ENCODE measurements around the gene SMC6. TPM values are rescaled to one million over a fixed set of nuclear protein-coding genes. Genes with fewer than 3 reads are reported as not detected.

Gene SMC6
- total RNA-seq, 1 donor: 3.8 TPM

DNA sequence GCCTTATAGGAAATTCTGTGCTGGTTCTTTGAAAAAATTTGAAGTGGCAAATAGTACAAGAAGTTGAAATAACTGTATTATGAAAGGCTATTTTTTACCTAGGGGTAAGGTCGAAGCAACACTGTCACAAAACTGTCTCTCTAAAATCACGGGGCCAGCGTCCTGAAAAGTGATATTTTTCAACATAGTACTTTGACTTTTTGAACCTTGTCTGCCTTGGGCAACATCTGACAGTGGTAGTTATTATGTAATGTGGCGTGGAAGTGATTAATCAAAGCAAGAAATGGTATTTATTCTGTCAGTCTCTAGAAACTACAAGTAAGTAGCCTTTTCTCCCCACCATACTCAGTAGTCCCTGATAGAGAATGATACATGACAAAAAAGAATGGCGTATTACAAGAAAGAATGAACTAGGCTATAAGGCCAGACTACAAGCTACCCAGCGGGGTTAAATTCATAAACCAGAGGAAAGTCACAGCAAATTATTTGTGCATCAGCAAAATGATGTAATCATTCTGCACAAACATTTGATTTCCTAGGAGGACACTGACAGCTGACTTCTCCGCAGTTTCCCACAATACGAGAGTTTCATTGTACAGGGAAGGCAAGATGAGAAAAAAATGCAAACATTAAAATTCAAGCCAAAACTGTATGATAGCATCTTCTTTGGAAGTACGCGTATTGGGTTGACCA is 10.2 kb upstream of the SMC6 start:
- no peak for DNase-seq (ENCODE audit: low read depth in 2 of 3, low spot score in 2 of 3)

DNA sequence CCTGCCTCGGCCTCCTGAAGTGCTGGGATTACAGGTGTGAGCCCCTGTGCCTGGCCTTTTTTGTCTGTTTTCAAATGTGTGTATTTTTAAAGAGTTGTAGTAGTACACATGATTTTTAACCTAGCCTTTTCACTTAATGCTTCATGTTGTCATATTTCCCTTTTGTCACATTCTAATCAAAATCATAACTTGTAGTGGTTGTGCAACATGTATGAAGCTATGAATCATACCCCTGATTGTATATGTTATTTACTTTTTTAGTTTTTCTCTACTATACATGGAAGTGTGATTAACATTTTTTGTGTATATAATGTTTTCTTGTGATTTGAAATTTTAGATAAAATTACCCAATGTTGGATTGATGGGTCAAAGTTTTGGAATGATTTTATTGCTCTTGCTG is 8.8 kb upstream of the SMC6 start:
- no peak for DNase-seq (ENCODE audit: low read depth in 2 of 3, low spot score in 2 of 3)

DNA sequence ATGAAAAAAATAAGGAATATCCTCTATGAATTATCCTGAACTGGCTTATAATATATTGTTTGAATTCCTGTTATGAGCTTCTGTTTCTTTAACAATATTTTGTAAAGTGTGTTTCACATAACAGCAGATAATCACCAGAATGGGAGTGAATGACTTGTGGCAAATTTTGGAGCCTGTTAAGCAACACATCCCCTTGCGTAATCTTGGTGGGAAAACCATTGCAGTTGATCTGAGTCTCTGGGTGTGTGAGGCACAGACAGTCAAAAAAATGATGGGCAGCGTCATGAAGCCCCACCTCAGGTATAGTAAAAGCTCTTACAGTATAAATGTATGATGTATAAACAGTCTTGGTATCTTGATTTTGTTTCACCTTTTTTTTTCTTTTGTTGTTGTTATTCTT is 6.2 kb upstream of the SMC6 start:
- DNase-seq (ENCODE audit: low read depth in 2 of 3, low spot score in 2 of 3): no peak

DNA sequence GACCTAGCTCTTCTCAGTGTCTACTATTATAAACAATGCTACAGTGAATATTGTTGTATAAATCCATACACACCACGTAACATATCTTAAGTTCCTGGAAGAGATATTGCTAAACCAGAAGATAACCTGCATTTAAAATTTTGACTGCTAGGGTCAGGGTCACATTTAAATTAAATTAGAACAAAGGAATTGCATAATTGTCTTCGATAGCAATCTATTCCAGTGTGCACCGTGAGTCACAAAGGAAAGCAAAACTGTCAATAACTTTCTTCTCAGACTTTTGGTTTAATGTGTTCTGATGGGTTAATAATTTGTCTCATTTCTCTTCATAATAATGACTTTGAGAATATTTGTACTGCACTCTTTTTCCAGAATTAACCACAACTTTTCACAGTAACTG is 4.5 kb upstream of the SMC6 start:
- DNase-seq (ENCODE audit: low read depth in 2 of 3, low spot score in 2 of 3): no peak

DNA sequence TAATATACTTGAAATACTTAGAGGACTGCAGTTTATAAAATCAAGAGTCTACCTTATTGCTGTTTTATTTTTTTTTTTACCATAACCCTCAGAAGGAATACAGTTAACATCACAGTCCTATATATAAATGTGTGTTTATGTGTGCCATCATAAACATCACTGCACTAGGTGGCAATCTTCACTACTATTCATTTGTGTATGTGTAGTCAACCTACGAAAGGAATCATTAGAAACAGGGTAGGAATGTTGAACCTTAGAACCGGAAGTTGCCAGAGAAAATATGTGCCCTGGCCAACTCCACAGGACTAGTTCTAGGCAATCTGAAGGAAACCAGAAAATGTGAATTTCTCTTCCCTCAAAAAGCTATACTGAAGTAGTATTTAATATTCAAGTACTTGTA is 3.7 kb upstream of the SMC6 start:
- DNase-seq (ENCODE audit: low read depth in 2 of 3, low spot score in 2 of 3): no peak

DNA sequence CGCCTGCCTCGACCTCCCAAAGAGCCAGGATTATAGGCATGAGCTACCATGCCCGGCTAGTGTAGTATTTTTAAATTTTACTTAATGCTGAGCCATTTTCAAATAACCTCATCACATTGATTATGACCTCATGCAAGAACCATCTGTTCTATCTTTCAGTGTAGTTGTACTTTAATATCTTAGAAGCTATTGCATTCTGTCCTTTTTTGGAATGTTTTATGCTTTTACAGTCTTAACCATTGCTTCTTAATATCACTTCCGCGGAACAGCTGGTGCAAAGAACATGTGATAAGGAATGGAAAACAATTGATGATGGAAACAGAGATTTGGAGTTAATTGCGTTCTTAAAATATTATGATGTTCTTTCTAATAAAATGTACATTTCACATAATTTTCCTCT is 3.1 kb upstream of the SMC6 start:
- DNase-seq (ENCODE audit: low read depth in 2 of 3, low spot score in 2 of 3): no peak

DNA sequence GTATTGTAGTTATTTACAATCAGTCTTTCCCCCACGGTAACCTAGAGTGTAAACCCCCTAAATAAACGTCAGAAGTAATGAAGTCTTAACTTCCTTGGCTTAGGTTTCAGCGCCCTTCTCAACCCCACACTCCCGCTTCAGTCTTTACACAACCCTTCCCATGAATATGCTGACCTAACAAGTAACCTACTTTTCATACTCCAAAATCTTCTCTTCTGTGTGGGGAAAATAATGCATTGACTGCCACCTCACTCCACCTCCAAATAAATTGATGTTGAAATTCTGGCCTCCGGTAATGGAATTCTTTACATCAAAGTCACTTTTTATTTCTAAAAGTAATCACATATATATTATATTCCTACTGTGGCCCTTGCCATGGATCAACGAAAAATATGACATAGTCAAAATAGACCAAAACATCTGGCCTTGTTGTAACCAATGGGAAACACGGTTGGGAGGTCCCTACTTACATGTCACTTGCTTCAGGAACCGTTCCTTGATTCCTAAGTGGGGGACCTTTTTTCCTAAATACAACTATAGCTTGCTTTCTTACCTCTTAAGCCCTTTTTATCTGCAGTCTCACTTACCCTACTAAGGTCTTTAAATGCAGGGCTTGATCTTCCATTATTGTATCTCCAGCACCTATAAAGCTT is 1.3 kb upstream of the SMC6 start:
- DNase-seq (ENCODE audit: low read depth in 2 of 3, low spot score in 2 of 3): peak in 1 of 3 donors; percentile 12

DNA sequence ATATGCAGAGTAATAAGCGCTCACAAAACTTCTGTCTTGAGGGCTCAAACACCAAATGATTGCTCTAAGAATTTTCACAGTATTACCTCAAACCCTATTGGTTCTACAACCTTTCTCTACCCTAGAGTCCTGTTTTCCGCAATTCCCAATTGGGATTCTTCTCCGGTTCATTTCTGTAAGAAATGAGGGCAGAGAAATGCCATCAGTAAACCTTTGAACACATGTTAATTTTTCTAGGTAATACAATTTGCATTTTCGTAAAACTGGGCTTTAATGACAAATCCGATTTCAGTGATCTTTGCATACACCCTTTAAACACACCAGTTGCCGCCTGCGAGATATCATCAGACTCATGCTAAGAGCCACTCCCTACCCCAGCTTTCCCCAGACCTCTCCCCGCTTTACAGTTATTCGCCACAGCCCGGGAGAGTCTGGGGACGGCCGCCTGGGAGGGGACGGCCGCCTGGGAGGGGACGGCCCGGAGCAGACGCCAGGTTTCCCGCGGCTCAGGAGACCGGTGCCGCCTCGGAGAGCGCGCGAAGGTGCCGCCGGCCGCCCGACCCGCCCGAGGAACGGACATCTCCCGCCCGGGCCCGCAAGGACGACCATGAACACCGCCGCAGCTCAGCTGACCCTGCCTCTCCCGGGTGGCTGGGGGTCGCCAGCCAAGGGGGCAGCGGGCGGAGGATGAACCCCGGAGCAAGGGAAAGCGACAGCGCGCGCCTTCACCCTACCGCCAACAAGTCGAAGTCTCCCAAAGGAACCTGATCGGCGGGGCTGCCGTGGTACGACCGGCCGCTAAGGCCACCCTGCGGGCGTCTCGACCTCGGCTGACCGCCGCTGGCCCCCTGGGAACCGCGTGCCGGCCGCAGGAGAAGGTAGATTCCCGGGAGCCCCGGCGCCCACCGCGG is 463 bp downstream of the SMC6 start:
- peak in 2 of 3 donors; percentile 36 to 50 for DNase-seq (ENCODE audit: low read depth in 2 of 3, low spot score in 2 of 3)

DNA sequence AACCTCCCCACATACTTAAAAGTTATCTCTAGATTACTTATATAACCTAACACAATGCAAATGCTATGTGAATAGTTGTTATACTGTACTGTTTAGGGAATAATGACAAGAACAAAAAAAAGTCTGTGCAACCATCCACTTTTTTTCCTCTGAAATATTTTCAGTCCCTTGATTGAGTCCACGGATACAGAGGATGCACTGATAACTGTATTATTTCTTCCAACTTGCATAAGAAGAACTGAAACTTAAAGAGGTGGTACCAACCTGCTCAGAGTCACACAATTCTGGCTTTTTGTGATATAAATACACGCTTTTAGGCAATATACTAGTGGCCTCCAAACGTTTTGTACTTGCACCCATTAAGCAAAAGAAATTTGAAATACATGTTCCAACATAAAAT is 1.4 kb downstream of the SMC6 start:
- no peak for DNase-seq (ENCODE audit: low read depth in 2 of 3, low spot score in 2 of 3)

DNA sequence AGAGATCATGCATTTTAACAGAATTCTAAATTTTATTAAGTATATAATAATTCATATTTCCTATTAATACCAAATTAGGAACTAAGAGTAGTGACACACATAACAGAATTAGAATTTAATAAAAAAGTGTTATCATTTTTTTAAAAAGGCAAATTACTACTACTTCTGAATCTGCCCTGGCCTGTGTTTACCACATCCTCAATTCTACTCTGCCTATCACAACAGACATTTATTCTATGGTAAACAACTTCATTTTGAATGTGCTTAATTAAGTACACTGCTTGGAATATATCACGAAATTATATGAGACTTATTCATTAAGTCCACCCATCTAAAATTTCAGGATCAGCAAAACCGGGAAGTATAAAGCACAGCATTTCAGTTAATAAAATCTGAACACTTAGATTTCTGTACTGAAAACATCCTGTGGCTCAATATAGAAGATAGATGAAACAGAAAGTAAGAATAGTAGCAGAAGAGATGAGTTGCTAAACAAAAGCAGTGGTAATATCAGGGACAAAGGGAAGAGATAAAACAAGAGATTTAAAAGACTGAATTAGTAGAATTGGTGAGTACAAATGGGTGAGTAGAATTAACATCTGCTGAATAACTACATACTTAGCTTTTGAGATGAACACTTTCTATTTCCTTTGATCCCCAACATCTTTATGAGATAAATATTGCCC is 3.7 kb downstream of the SMC6 start:
- DNase-seq (ENCODE audit: low read depth in 2 of 3, low spot score in 2 of 3): no peak

DNA sequence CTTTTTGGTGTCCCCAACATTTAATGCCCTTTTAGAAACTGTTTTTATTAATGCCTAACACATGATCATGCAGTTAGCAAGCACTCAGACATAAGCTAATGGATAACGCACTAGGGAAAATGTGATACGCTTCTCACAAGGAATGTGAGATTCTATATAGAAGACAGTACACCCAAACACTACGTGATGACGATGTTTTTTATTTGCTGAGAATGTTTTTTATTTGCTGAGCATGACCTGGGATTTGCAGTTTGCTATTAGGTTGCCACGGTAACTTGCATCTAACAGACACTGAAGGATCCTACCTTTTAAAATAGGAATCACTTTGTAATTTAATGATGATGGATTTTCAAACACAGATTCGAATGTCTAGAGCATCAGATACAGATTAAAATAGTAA is 4.9 kb downstream of the SMC6 start:
- no peak for DNase-seq (ENCODE audit: low read depth in 2 of 3, low spot score in 2 of 3)

DNA sequence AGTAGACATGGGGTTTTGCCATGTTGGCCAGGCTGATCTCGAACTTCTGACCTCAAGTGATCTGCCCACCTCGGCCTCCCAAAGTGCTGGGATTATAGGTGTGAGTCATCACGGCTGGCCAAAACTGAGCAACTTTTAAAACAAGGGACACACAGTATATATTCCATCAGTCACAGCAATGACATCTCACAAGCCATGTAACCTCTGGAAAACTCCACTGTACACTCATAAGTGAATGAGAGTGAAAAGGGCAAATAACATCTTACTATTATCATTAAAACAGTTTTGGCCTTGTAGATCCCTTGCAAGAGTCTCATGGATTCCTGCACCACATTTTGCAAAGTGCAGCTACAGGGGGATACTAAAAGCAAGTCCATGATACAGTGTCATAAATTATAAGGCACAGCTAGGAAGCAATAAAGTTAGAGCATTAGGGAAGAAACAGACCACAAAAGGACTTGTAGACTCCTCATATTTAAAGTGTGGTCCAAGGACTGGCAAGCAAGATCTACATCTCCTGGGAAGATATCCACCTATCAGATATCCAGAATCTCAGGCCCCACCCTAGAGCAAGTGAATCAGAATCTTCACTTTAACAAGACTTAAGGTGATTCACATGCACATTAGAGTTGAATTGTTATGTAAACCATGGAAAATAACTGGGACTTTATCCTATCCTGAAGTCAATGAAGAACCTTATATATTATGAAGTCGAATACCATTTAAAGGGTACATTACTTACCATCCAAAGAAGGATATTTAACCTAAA is 5.7 kb downstream of the SMC6 start:
- no peak for DNase-seq (ENCODE audit: low read depth in 2 of 3, low spot score in 2 of 3)

DNA sequence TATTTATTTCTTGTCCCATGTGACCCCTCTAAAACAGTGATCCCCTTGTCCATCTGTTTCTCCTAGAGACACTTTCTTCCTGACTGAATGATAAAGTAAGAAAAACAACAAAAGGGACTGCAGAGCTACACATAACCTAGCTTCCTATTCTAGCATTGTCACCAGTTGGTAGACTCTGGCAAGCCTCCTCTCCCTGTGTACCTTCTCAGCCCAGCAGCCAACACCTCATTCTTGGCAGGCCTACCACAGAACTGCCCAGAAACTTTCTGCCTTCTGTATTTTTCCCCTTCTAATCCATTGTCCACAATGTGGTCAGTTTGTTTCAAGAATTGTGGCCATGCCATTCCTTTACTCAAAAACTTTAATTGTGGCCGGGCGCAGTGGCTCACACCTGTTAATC is 13.4 kb downstream of the SMC6 start:
- no peak for DNase-seq (ENCODE audit: low read depth in 2 of 3, low spot score in 2 of 3)

DNA sequence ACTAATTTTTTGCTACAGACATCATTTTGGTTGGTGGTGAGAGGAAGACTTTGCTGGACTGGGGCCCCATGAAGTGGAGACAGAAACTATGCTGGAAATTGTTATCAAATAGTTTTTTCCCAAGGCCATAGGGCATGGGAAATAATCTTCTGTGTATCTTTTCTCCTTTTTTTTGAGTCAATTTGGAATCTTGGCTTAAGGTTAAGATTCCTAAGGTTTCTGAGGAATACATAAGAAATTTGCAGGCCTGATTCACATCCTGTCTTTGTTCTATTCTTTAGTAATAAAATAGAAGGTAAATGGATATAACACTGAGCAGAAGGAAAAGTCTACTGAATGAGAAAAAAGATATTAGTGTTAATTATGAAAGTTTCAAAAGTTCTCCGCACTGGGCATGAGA is 16.6 kb downstream of the SMC6 start:
- DNase-seq (ENCODE audit: low read depth in 2 of 3, low spot score in 2 of 3): no peak

DNA sequence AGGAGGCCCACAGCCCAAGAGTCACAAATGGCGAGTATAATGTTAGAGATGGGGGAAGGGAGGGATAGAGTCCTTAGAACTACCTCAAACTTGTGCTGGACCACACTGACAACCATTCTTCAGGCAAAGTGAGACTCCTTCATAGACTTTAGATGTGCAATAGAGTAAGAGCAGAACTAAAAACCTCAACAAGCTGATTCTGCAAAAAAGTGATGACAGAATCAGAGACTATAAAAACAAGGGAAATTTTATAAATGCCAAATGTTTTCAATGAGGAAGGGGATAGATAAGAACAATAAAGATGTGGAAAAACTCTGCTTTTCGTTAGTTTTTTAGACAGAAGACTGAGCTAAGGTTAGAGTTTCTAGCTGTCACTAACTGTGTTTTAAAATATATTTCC is 17.7 kb downstream of the SMC6 start:
- no peak for DNase-seq (ENCODE audit: low read depth in 2 of 3, low spot score in 2 of 3)

DNA sequence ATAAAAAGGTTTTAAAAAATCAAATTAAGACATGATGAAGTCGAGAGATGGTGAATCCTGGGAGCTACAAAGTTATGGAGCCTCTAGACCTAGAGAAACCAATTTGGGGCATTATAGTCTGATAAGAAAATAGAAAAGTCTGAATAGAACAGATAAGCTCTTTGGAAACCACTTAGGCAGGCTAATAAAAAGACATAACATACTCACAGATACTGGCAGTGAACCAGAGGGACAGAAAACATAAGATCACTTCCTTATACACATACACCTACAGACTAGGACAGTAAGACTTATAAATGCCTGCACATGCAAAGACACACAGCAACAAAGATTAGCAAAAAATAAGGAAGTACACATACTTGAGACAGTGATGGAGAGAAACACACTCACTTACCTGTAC is 20.0 kb downstream of the SMC6 start:
- peak in 1 of 3 donors; percentile 9 for DNase-seq (ENCODE audit: low read depth in 2 of 3, low spot score in 2 of 3)

DNA sequence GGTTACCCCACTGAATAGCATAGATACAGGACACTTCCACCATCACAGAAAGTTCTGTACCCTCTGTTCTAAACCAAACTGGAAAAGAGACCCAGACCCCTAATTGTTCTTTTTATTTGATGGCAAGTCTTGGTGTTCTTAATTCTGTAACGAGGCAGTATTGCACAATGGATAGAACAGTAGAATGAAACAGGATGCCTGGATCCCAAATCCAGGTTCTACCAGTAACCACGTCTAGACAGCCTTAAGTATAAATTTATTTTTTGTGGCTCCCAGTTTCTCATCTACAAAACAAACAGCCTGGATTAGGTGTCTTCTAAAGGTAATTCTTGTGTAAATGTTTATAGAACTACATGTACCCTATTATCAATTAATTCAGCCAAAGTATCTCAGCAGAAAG is 23.7 kb downstream of the SMC6 start:
- no peak for DNase-seq (ENCODE audit: low read depth in 2 of 3, low spot score in 2 of 3)

DNA sequence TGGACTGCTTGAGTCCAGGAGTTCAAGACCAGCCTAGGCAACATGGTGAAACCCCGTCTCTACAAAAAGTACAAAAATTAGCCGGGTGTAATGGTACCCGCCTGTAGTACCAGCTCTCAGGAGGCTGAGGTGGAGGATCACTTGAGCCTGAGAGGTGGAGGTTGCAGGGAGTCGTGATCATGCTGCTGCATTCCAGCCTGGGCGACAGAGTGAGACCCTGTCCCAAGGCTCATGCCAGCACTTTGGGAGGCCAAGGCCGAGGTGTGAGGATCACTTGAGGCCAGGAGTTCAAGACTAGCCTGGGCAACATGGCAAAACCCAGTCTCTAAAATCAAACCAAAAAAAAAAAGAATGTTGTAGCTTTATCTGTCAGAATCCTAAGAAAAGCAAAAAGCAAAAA is 25.4 kb downstream of the SMC6 start:
- DNase-seq (ENCODE audit: low read depth in 2 of 3, low spot score in 2 of 3): no peak

DNA sequence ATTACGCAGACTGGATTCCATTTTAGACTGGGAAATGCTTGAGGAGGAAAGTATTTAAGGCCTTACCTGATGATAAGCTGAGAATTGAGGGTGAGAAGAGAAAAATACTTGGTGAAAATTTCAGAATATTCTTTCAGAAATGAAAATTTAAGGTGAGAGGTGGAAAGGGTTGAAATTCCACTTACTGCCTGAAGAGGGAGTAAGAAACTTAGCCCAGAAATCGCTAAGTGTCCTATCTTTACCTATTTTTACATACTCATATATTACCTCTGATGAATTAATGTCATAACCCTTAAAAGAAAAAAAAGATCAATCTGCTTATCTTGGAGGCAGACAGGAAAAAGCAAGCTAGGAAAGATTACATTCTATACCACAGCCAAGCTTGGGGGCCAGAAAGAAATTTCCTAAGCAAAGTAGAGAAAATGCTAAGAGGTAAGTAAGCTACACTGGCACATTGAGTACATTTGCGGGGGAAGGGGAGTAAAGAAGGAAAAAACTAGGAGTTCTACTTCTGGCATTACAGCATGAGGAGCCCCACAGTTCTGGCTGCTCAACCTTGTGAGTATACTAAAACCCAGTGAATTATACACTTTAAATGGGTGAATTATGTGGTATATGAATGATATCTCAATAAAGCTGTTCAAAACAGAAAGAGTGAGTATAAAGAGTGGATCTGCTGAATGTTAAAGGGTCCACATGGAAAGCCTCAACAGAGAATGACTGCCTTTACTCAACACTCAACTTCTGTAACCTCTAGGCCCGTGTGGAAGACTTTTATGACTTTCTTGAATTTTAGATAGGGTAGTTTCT is 33.8 kb downstream of the SMC6 start:
- peak in 2 of 3 donors; percentile 4 to 25 for DNase-seq (ENCODE audit: low read depth in 2 of 3, low spot score in 2 of 3)

DNA sequence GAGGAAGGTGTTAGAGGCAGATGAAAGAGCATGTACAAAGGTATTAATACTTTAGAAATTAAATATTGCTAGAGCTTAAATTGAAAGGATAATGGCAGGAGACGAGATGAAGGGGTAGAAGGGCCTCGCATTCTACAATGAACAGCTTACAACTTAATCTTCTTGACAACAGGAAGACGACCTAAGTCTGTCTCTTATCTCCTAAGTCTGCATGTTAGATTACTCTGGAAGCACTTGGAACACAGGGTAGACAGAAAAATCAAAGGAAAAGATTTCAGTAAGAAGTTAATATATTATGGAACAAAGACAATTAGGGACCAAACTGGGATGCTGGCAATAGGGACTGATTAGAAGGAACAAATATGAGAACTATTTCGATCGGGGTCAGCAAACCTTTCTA is 34.9 kb downstream of the SMC6 start:
- no peak for DNase-seq (ENCODE audit: low read depth in 2 of 3, low spot score in 2 of 3)

Data from hematopoietic multipotent progenitor cell (in vitro differentiated cells).